ENCODE measurements around the gene CEMIP. TPM values are rescaled to one million over a fixed set of nuclear protein-coding genes. Genes with fewer than 3 reads are reported as not detected.

Gene CEMIP
- total RNA-seq, 1 donor from 2014 or later = under 0.01 TPM

DNA sequence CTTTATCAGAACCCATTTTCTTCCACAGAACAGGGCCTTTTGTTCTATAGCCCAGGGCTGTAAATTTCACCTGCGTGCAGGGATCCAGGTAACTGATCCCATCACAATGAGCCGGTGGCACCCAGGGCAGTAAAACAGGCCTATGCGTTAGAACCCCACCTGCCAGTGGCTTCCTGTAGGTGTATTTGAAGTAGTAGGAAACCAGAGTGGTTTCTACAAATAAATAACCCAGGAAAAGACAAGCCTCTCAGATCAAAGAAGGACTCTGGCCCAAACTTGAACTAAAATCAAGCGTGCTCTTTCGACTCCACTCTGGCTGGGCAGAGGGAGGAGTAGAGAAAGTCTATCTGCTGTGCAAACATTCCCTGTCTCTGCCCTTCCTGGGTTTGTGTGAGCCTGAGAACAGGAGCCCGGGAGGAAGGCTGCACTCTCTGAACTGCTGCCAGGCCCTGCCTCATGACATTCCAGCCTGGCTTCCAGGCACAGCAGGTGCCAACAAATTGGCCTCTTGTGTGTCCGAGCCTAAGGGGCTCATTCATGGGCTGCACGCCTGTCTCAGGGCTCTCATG lies 77.7 kb downstream of the CEMIP start:
- TF ChIP-seq, protein P1, sequence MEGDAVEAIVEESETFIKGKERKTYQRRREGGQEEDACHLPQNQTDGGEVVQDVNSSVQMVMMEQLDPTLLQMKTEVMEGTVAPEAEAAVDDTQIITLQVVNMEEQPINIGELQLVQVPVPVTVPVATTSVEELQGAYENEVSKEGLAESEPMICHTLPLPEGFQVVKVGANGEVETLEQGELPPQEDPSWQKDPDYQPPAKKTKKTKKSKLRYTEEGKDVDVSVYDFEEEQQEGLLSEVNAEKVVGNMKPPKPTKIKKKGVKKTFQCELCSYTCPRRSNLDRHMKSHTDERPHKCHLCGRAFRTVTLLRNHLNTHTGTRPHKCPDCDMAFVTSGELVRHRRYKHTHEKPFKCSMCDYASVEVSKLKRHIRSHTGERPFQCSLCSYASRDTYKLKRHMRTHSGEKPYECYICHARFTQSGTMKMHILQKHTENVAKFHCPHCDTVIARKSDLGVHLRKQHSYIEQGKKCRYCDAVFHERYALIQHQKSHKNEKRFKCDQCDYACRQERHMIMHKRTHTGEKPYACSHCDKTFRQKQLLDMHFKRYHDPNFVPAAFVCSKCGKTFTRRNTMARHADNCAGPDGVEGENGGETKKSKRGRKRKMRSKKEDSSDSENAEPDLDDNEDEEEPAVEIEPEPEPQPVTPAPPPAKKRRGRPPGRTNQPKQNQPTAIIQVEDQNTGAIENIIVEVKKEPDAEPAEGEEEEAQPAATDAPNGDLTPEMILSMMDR (IDR thresholded peaks at IDR 0.05; ENCODE audit: insufficient read depth, low read length, poor library complexity, severe bottlenecking) = no peak
- H3K27me3 ChIP-seq (ENCODE audit: control insufficient read depth, insufficient read depth, low read length) = peaks cover 15% of the 10 kb centered on the region
- no peak for DNase-seq (ENCODE audit: low read depth)
- no peaks in the 10 kb centered on the region for H3K36me3 ChIP-seq (ENCODE audit: control insufficient read depth, insufficient read depth, low read length)
- H3K4me3 ChIP-seq (ENCODE audit: low read depth, low read length) = no peak overlapping the region

DNA sequence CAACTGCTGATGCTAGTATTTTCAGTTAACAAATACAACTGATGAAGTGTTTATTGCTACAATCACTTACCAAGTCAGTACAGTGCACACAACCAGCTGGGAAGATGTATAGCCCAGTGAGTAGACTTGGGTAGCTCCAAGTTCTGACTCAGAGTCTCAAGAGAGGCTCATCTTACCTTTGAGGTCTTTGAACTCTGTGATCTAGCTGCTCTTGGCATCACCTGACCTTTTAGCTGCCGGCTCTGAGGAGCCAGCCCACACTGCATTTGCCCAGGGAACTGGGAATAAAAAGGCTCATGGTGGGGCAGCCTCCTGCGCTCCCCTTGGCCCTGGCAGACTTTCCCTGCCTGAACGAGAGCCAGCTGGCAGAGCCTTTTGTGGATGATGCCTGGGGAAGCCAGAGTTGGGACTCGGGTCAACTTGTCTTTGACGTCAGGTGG lies 82.6 kb downstream of the CEMIP start:
- no peak for DNase-seq (ENCODE audit: low read depth)
- H3K36me3 ChIP-seq (ENCODE audit: control insufficient read depth, insufficient read depth, low read length) = no peaks in the 10 kb centered on the region
- H3K27me3 ChIP-seq (ENCODE audit: control insufficient read depth, insufficient read depth, low read length) = peaks cover 20% of the 10 kb centered on the region
- TF ChIP-seq, protein P1 (IDR thresholded peaks at IDR 0.05; ENCODE audit: insufficient read depth, low read length, poor library complexity, severe bottlenecking) = no peak
- H3K4me3 ChIP-seq (ENCODE audit: low read depth, low read length) = no peak overlapping the region

DNA sequence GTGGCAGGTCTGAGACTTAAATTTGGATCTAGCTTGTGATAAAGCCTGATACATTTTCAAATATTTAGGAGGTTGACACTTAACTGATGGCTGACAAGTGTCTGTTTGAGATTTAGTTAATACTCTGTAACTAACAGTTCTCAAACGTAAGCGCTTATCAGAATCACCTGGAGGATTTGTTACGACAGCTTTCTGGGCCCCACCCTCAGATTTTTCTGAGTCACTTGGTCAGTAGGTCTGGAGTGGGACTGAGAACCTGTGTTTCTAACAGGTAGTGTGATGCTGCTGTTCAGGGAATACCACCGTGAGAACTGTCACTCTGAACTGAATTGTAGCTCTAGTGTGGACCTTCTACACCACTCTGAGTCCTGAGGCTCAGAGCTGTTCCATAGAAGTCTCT lies 85.5 kb downstream of the CEMIP start:
- no peak overlapping the region for H3K4me3 ChIP-seq (ENCODE audit: low read depth, low read length)
- H3K36me3 ChIP-seq (ENCODE audit: control insufficient read depth, insufficient read depth, low read length) = no peaks in the 10 kb centered on the region
- H3K27me3 ChIP-seq (ENCODE audit: control insufficient read depth, insufficient read depth, low read length) = peaks cover 17% of the 10 kb centered on the region
- TF ChIP-seq, protein P1 (IDR thresholded peaks at IDR 0.05; ENCODE audit: insufficient read depth, low read length, poor library complexity, severe bottlenecking) = no peak
- no peak for DNase-seq (ENCODE audit: low read depth)

DNA sequence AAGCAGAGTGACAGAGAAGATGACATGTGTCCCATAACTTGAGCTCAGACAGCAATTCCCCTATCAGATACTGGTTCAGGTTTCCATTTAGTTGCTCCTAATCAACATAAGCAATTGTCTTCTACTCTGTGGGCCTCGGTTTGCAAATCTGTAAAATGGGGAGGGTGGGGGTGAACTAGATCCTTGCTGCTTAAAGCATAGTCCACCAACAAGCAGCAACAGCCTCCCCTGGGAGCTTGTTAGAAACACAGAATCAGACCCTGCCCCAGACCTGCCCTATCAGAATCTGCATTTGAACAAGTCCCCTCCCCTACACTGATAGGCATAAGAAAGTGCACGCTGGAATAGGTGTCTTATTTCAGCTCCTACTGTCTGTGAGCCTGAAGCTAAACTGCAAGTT lies 87.8 kb downstream of the CEMIP start:
- Histone ChIP-seq H3K27me3 (ENCODE audit: control insufficient read depth, insufficient read depth, low read length) (peaks cover 7% of the 10 kb centered on the region), H3K36me3 (ENCODE audit: control insufficient read depth, insufficient read depth, low read length) (no peaks in the 10 kb centered on the region), H3K4me3 (ENCODE audit: low read depth, low read length) (no peak overlapping the region)
- TF ChIP-seq, protein P1 (IDR thresholded peaks at IDR 0.05; ENCODE audit: insufficient read depth, low read length, poor library complexity, severe bottlenecking) = no peak
- no peak for DNase-seq (ENCODE audit: low read depth)

DNA sequence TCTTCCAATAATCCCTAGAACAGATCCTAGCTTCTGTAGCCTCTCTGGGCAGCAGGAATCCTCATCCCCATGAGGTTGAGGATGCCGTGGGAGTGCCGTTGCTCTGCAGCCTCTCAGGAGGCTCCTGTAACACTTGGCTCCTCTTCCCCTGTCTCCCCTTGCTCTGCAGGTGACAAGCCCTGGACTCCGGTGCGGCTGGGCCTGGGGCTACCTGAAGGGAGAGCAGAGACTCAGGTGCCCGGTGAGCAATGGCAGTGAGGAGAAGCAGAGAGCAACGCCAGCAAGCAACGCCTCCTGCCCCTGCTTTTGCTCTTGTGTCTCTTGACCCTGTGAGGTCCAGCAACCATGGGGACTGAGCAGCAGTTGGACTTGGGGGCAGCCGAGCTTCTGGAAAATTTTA lies 91.2 kb downstream of the CEMIP start:
- no peak for DNase-seq (ENCODE audit: low read depth)
- no peaks in the 10 kb centered on the region for H3K36me3 ChIP-seq (ENCODE audit: control insufficient read depth, insufficient read depth, low read length)
- TF ChIP-seq, protein P1 (IDR thresholded peaks at IDR 0.05; ENCODE audit: insufficient read depth, low read length, poor library complexity, severe bottlenecking) = no peak
- no peak overlapping the region for H3K4me3 ChIP-seq (ENCODE audit: low read depth, low read length)
- peaks cover 4% of the 10 kb centered on the region for H3K27me3 ChIP-seq (ENCODE audit: control insufficient read depth, insufficient read depth, low read length)

DNA sequence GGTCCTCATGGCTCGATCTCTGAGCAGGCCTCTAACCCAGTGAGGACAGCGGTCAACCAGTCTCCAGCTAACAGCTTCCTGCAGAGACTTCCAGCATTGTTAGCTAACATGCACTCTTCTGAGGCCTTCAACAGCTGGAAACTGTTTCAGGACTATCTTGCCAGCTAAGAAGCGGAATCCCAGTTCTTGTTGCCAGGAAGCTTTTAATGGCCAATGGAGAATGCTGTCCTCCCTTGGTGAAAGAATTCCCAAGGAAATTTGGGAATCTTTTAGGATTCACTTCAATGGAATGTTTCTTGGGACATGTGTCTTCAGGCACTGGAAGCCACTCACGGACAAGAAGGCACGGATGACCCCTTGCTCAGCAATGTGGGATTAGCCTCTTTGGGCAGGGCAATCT lies 91.7 kb downstream of the CEMIP start:
- Histone ChIP-seq H3K4me3 (ENCODE audit: low read depth, low read length) (no peak overlapping the region), H3K36me3 (ENCODE audit: control insufficient read depth, insufficient read depth, low read length) (no peaks in the 10 kb centered on the region), H3K27me3 (ENCODE audit: control insufficient read depth, insufficient read depth, low read length) (peaks cover 4% of the 10 kb centered on the region)
- no peak for DNase-seq (ENCODE audit: low read depth)
- TF ChIP-seq, protein P1 (IDR thresholded peaks at IDR 0.05; ENCODE audit: insufficient read depth, low read length, poor library complexity, severe bottlenecking) = no peak

All from kidney epithelial cell (primary cell).